ENCODE results near the gene SIK3. TPM values are rescaled to one million over a fixed set of nuclear protein-coding genes. Genes with fewer than 3 reads are reported as not detected.

SIK3 gene
- total RNA-seq, 2 donors from 2014 or later: 26.2 to 77.6 TPM

DNA sequence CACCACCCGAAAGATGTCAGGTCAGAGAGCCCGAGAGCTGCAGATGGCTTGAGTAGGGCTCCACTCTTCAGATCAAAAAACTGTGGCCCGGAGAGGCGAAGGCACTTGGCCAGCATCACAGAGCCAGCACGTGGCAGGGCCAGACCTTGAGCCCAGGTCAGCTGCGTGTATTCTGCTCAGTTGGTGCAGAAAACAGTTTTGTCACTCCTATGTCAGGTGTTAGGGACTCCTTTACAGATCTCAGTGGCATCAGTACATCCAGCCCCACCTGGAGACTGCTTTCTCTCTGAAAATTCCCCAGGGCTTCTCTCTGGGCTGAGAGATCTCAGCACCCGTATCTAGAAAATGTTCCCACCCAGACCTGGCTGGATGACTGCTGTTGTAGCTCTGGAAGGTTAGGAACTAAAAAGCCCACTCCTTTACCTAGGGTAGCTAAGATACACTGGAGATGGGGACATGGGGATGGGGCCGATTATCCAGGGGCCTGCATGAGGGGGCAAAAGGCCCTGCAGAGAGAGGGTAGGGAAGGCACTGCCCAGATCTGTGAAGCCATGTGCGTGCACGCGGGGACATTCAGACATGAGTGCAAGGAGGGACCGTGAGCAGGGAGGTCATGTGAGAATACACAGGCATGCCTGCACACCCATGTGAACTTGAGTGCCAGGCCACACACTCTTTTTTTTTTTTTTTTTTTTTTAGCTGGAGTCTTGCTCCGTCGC is 264.3 kb downstream of the SIK3 start:
- 89% methylated on average over 14 of the region's 14 CpGs for WGBS
- DNase-seq (ENCODE audit: low spot score): no peak
- Histone ChIP-seq H3K4me3 (no peak overlapping the region), H3K27ac (no peak overlapping the region), H3K4me1 (replicated peaks) (no peaks in the 10 kb centered on the region), H3K9me3 (no peaks in the 10 kb centered on the region), H3K27me3 (replicated peaks; ENCODE audit: insufficient read depth) (no peaks in the 10 kb centered on the region), H3K36me3 (no peaks in the 10 kb centered on the region)
- intact Hi-C loops (cut with DNase I): no loop called here
- TF ChIP-seq POLR2A (IDR thresholded peaks at IDR 0.05): no peak
- TF ChIP-seq, protein P1, sequence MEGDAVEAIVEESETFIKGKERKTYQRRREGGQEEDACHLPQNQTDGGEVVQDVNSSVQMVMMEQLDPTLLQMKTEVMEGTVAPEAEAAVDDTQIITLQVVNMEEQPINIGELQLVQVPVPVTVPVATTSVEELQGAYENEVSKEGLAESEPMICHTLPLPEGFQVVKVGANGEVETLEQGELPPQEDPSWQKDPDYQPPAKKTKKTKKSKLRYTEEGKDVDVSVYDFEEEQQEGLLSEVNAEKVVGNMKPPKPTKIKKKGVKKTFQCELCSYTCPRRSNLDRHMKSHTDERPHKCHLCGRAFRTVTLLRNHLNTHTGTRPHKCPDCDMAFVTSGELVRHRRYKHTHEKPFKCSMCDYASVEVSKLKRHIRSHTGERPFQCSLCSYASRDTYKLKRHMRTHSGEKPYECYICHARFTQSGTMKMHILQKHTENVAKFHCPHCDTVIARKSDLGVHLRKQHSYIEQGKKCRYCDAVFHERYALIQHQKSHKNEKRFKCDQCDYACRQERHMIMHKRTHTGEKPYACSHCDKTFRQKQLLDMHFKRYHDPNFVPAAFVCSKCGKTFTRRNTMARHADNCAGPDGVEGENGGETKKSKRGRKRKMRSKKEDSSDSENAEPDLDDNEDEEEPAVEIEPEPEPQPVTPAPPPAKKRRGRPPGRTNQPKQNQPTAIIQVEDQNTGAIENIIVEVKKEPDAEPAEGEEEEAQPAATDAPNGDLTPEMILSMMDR (IDR thresholded peaks at IDR 0.05): no peak
- TF ChIP-seq POLR2AphosphoS5 (IDR thresholded peaks at IDR 0.05): no peak

DNA sequence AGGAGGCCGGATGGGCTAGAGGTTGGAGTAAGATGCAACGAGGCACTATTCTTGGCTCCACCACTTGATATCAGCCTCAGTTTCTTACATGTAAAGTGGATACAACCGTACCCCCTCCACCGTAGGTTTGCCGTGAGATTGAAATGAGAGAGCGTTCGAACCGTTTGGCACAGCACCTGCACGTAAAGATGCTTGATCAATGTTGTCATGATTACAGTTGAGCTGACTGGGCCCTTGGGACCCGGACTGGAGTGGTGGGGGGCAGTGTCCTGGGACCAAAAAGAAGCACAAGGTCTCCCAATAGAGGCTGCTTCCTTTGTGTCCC is 264.8 kb downstream of the SIK3 start:
- intact Hi-C loops (cut with DNase I): no loop called here
- H3K27me3 ChIP-seq (replicated peaks; ENCODE audit: insufficient read depth): no peaks in the 10 kb centered on the region
- H3K4me3 ChIP-seq: no peak overlapping the region
- no peak for DNase-seq (ENCODE audit: low spot score)
- no peaks in the 10 kb centered on the region for H3K9me3 ChIP-seq
- H3K27ac ChIP-seq: no peak overlapping the region
- no peaks in the 10 kb centered on the region for H3K36me3 ChIP-seq
- TF ChIP-seq, protein P1 (IDR thresholded peaks at IDR 0.05): no peak
- TF ChIP-seq POLR2AphosphoS5 (IDR thresholded peaks at IDR 0.05) (no peak), POLR2A (IDR thresholded peaks at IDR 0.05) (no peak)
- 95% methylated on average over 10 of the region's 10 CpGs for WGBS
- H3K4me1 ChIP-seq (replicated peaks): no peaks in the 10 kb centered on the region

DNA sequence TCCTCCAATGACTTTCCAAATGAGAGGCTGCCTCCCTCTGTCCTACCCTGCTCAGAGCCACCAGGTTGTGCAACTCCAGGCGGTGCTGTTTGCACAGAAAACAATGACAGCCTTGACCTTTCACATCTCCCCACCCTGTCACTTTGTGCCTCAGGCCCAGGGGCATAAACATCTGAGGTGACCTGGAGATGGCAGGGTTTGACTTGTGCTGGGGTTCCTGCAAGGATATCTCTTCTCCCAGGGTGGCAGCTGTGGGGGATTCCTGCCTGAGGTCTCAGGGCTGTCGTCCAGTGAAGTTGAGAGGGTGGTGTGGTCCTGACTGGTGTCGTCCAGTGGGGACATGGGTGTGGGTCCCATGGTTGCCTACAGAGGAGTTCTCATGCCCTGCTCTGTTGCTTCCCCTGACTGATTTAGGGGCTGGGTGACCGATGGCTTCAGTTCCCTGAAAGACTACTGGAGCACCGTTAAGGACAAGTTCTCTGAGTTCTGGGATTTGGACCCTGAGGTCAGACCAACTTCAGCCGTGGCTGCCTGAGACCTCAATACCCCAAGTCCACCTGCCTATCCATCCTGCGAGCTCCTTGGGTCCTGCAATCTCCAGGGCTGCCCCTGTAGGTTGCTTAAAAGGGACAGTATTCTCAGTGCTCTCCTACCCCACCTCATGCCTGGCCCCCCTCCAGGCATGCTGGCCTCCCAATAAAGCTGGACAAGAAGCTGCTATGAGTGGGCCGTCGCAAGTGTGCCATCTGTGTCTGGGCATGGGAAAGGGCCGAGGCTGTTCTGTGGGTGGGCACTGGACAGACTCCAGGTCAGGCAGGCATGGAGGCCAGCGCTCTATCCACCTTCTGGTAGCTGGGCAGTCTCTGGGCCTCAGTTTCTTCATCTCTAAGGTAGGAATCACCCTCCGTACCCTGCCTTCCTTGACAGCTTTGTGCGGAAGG is 265.6 kb downstream of the SIK3 start:
- no peaks in the 10 kb centered on the region for H3K4me1 ChIP-seq (replicated peaks)
- intact Hi-C loops (cut with DNase I): no loop called here
- DNase-seq (ENCODE audit: low spot score): no peak

DNA sequence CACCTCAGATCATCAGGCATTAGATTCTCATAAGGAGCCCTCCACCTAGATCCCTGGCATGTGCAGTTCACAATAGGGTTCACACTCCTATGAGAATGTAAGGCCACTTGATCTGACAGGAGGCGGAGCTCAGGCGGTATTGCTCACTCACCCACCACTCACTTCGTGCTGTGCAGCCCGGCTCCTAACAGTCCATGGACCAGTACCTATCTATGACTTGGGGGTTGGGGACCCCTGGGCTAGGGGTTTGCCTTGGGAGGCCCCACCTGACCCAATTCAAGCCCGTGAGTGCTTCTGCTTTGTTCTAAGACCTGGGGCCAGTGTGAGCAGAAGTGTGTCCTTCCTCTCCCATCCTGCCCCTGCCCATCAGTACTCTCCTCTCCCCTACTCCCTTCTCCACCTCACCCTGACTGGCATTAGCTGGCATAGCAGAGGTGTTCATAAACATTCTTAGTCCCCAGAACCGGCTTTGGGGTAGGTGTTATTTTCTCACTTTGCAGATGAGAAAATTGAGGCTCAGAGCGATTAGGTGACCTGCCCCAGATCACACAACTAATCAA is 266.4 kb downstream of the SIK3 start:
- DNase-seq (ENCODE audit: low spot score): no peak
- intact Hi-C loops (cut with DNase I): no loop called here

More for the DNA sequence above, 265.6 kb downstream of the SIK3 start:
- Histone ChIP-seq H3K4me3 (no peak overlapping the region), H3K36me3 (no peaks in the 10 kb centered on the region), H3K27me3 (replicated peaks; ENCODE audit: insufficient read depth) (no peaks in the 10 kb centered on the region), H3K9me3 (no peaks in the 10 kb centered on the region), H3K27ac (no peak overlapping the region)
- 80% methylated on average over 12 of the region's 13 CpGs for WGBS
- TF ChIP-seq POLR2A (IDR thresholded peaks at IDR 0.05) (no peak), POLR2AphosphoS5 (IDR thresholded peaks at IDR 0.05) (no peak)
- TF ChIP-seq, protein P1 (IDR thresholded peaks at IDR 0.05): no peak

More for the DNA sequence above, 266.4 kb downstream of the SIK3 start:
- no peaks in the 10 kb centered on the region for H3K9me3 ChIP-seq
- H3K27me3 ChIP-seq (replicated peaks; ENCODE audit: insufficient read depth): no peaks in the 10 kb centered on the region
- no peak overlapping the region for H3K27ac ChIP-seq
- no peaks in the 10 kb centered on the region for H3K36me3 ChIP-seq
- no peaks in the 10 kb centered on the region for H3K4me1 ChIP-seq (replicated peaks)
- 87% methylated on average over 7 of the region's 7 CpGs for WGBS
- no peak overlapping the region for H3K4me3 ChIP-seq
- TF ChIP-seq, protein P1 (IDR thresholded peaks at IDR 0.05): no peak
- TF ChIP-seq POLR2AphosphoS5 (IDR thresholded peaks at IDR 0.05) (no peak), POLR2A (IDR thresholded peaks at IDR 0.05) (no peak)

Data from prostate gland (tissue), 2 donors.